Activated B cell treated with CpG ODN at 0.5 μM for 24 hours (primary cell): ENCODE measurements around the gene EFCAB12. TPM values are rescaled to one million over a fixed set of nuclear protein-coding genes. Genes with fewer than 3 reads are reported as not detected.

Source experiments
- ATAC-seq: fragments of 200-7000 bp; cut with Tn5 transposase; one replicate; pipeline ENCODE4 v1.10.0; 2021; ENCODE audit warnings: low read depth, mild to moderate bottlenecking, moderate library complexity
- CTCF ChIA-PET: fragments of 350-600 bp; sonication (Branson Sonifier 250); formaldehyde crosslinking; loops from one replicate; lab custom pipeline; 2021; ENCODE audit warnings: antibody characterized with exemption; lab: Charles Lee
- POLR2A ChIA-PET: fragments of 350-600 bp; sonication (Branson Sonifier 250); formaldehyde crosslinking; loops from one replicate; lab custom pipeline; 2021; ENCODE audit warnings: antibody characterized with exemption; lab: Charles Lee
- DNase-seq: peaks from one replicate; pipeline ENCODE4 v3.0.0; 2022
- H3K27ac Mint-ChIP-seq: one replicate; pipeline ENCODE4 v1.8.0; 2020; ENCODE audit warnings: mixed read lengths
- H3K27me3 Mint-ChIP-seq: one replicate; pipeline ENCODE4 v1.8.0; 2021; ENCODE audit warnings: mixed read lengths
- H3K36me3 Mint-ChIP-seq: one replicate; pipeline ENCODE4 v1.8.0; 2021; ENCODE audit warnings: low read depth, mixed read lengths
- H3K4me1 Mint-ChIP-seq: one replicate; pipeline ENCODE4 v1.8.0; 2021; ENCODE audit warnings: mixed read lengths
- H3K4me3 Mint-ChIP-seq: one replicate; pipeline ENCODE4 v1.8.0; 2020; ENCODE audit warnings: mild to moderate bottlenecking, mixed read lengths
- H3K9me3 Mint-ChIP-seq: one replicate; pipeline ENCODE4 v1.8.0; 2020; ENCODE audit warnings: mixed read lengths
- intact Hi-C: fragments of 100-400 bp; cut with micrococcal nuclease; formaldehyde crosslinking; loops from one replicate; pipeline ENCODE4 v1.15.1; 2024
- total RNA-seq: library from RNA; stranded (reverse); gene quantifications from 2 replicates; pipeline ENCODE4 v1.2.3, GENCODE V29; 2022
- TF ChIP-seq, protein P1 (sequence below): fragments of 200-600 bp; IDR thresholded peaks from one replicate; pipeline ENCODE4 v1.8.0; 2022; ENCODE audit warnings: antibody characterized with exemption, mild to moderate bottlenecking

EFCAB12 gene
- total RNA-seq, 1 donor from 2014 or later: 1.8 TPM

GRCh38 chr3:129435367-129435766 lies 6.9 kb upstream of the EFCAB12 start:
- TF ChIP-seq, protein P1, sequence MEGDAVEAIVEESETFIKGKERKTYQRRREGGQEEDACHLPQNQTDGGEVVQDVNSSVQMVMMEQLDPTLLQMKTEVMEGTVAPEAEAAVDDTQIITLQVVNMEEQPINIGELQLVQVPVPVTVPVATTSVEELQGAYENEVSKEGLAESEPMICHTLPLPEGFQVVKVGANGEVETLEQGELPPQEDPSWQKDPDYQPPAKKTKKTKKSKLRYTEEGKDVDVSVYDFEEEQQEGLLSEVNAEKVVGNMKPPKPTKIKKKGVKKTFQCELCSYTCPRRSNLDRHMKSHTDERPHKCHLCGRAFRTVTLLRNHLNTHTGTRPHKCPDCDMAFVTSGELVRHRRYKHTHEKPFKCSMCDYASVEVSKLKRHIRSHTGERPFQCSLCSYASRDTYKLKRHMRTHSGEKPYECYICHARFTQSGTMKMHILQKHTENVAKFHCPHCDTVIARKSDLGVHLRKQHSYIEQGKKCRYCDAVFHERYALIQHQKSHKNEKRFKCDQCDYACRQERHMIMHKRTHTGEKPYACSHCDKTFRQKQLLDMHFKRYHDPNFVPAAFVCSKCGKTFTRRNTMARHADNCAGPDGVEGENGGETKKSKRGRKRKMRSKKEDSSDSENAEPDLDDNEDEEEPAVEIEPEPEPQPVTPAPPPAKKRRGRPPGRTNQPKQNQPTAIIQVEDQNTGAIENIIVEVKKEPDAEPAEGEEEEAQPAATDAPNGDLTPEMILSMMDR: no peak
- Mint-ChIP-seq H3K9me3 (no peaks in the 10 kb centered on the region), H3K27me3 (no peaks in the 10 kb centered on the region), H3K36me3 (peaks cover 84% of the 10 kb centered on the region), H3K27ac (peak overlapping the region; percentile 85), H3K4me1 (peaks cover 68% of the 10 kb centered on the region), H3K4me3 (peak overlapping the region; percentile 78)
- ChIA-PET POLR2A (interaction anchor here (0.7 to 1.4 kb wide), 2 partner anchors 8 to 36 kb away, joined by 3 to 4 read pairs; no protein-coding TSS in a partner anchor), CTCF (interaction anchor here (1.2 to 2.3 kb wide), 2 partner anchors 36 to 52 kb away, joined by 3 to 9 read pairs; no protein-coding TSS in a partner anchor)
- intact Hi-C loops: loop anchor here (5.0 kb wide), 1 partner anchor 142 kb away; no protein-coding TSS in a partner anchor
- DNase-seq (no peak), ATAC-seq (no peak)

GRCh38 chr3:129434140-129434539 lies 5.7 kb upstream of the EFCAB12 start:
- H3K27me3 Mint-ChIP-seq: no peaks in the 10 kb centered on the region
- DNase-seq (no peak), ATAC-seq (no peak)
- H3K27ac Mint-ChIP-seq: peak overlapping the region; percentile 84
- TF ChIP-seq, protein P1: no peak
- peak overlapping the region; percentile 78 for H3K4me3 Mint-ChIP-seq
- H3K4me1 Mint-ChIP-seq: peaks cover 69% of the 10 kb centered on the region
- CTCF ChIA-PET: interaction anchor here (2.3 kb wide), 1 partner anchor 51 kb away, joined by 9 read pairs; no protein-coding TSS in a partner anchor
- no peaks in the 10 kb centered on the region for H3K9me3 Mint-ChIP-seq
- POLR2A ChIA-PET: no interaction called here
- intact Hi-C loops: no loop called here
- H3K36me3 Mint-ChIP-seq: peaks cover 84% of the 10 kb centered on the region

GRCh38 chr3:129433565-129433964 lies 5.1 kb upstream of the EFCAB12 start:
- DNase-seq (no peak), ATAC-seq (no peak)
- CTCF ChIA-PET: interaction anchor here (2.3 kb wide), 1 partner anchor 50 kb away, joined by 9 read pairs; no protein-coding TSS in a partner anchor
- peak overlapping the region; percentile 78 for H3K4me3 Mint-ChIP-seq
- H3K27ac Mint-ChIP-seq: peak overlapping the region; percentile 84
- POLR2A ChIA-PET: no interaction called here
- intact Hi-C loops: no loop called here
- no peaks in the 10 kb centered on the region for H3K9me3 Mint-ChIP-seq
- H3K4me1 Mint-ChIP-seq: peaks cover 73% of the 10 kb centered on the region
- no peaks in the 10 kb centered on the region for H3K27me3 Mint-ChIP-seq
- TF ChIP-seq, protein P1: no peak
- H3K36me3 Mint-ChIP-seq: peaks cover 81% of the 10 kb centered on the region

- ChIA-PET CTCF (no interaction called here), POLR2A (no interaction called here)
- DNase-seq: no peak
- no peak for ATAC-seq
- Mint-ChIP-seq H3K4me3 (no peak overlapping the region), H3K36me3 (peaks cover 74% of the 10 kb centered on the region), H3K9me3 (no peaks in the 10 kb centered on the region), H3K4me1 (peaks cover 73% of the 10 kb centered on the region), H3K27ac (peak overlapping the region; percentile 59), H3K27me3 (no peaks in the 10 kb centered on the region)
- intact Hi-C loops: no loop called here
- TF ChIP-seq, protein P1: no peak
Observed at GRCh38 chr3:129432671-129433070, 4.2 kb upstream of the EFCAB12 start.

DNA sequence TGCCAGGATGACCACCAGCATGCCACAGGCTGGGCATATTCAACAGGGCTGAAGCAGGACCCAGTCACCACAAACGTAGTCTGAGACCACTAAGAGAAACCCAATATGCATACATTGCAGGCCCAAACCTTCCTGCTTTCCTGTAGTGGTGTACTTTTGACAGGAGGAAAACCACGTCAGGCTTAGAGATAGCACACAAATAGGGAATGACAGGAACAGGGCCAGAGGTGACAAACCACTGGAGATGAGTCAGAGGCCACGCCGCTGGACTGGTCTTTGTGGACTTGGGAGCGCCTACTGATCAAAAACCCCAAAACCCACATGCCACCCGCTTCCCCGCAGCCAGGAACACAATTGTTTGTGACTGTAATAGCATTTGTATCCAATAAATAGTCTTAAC lies 3.6 kb upstream of the EFCAB12 start:
- H3K9me3 Mint-ChIP-seq: no peaks in the 10 kb centered on the region
- intact Hi-C loops: no loop called here
- ChIA-PET CTCF (no interaction called here), POLR2A (interaction anchor here (1.5 kb wide), 1 partner anchor 32 kb away, joined by 3 read pairs; no protein-coding TSS in a partner anchor)
- H3K4me1 Mint-ChIP-seq: peaks cover 74% of the 10 kb centered on the region
- no peaks in the 10 kb centered on the region for H3K27me3 Mint-ChIP-seq
- H3K36me3 Mint-ChIP-seq: peaks cover 69% of the 10 kb centered on the region
- DNase-seq (no peak), ATAC-seq (no peak)
- H3K4me3 Mint-ChIP-seq: no peak overlapping the region
- TF ChIP-seq, protein P1: no peak
- H3K27ac Mint-ChIP-seq: peak overlapping the region; percentile 41
